OCI-LY7 (cell line): ENCODE results near the gene ZW10. TPM values are rescaled to one million over a fixed set of nuclear protein-coding genes. Genes with fewer than 3 reads are reported as not detected.

ENCODE experiments used
- BruUV-seq: library from RNA; stranded (reverse); fragments of 400-500 nt; replicated peaks from 2 replicates; lab custom pipeline; 2021; lab: Mats Ljungman, UMichigan
- CTCF ChIA-PET: fragments of 300-600 bp; sonication (Branson Sonifier 250); formaldehyde crosslinking; loops from one replicate; lab custom pipeline; 2022; ENCODE audit warnings: antibody characterized with exemption; ENCODE audit not compliant: unreplicated experiment; lab: Charles Lee
- POLR2A ChIA-PET: fragments of 300-600 bp; sonication (Branson Sonifier 250); formaldehyde crosslinking; loops from one replicate; lab custom pipeline; 2022; ENCODE audit warnings: antibody characterized with exemption; lab: Charles Lee
- DNase-seq: peaks from one replicate; pipeline ENCODE4 v3.0.0-alpha.2; 2015; ENCODE audit warnings: low spot score
- H2AFZ ChIP-seq: fragments of 200-600 bp; sonication (generic), shearing (Covaris generic); 2 replicates; pipeline ENCODE4 v1.6.1; 2014; ENCODE audit warnings: mild to moderate bottlenecking, antibody characterized with exemption, low read length, moderate library complexity
- H3K27ac ChIP-seq: fragments of 200-600 bp; sonication (generic); 2 replicates; pipeline ENCODE4 v1.5.1; 2014; ENCODE audit warnings: mixed run types, low read depth, mild to moderate bottlenecking, moderate library complexity, low read length, inconsistent platforms; ENCODE audit not compliant: poor library complexity, severe bottlenecking
- H3K36me3 ChIP-seq: fragments of 200-600 bp; sonication (generic); 2 replicates; pipeline ENCODE4 v1.6.1; 2014; ENCODE audit warnings: mild to moderate bottlenecking, antibody characterized with exemption, low read length, moderate library complexity, mixed read lengths; ENCODE audit not compliant: insufficient read depth
- H3K4me1 ChIP-seq: fragments of 200-600 bp; sonication (generic); 2 replicates; pipeline ENCODE4 v1.5.1; 2014; ENCODE audit warnings: mild to moderate bottlenecking, low read length; ENCODE audit not compliant: insufficient read depth, poor library complexity, severe bottlenecking
- H3K4me2 ChIP-seq: fragments of 200-600 bp; sonication (generic); 2 replicates; pipeline ENCODE4 v1.6.1; 2014; ENCODE audit warnings: mild to moderate bottlenecking, low read length
- H3K4me3 ChIP-seq: fragments of 200-600 bp; sonication (generic); 2 replicates; pipeline ENCODE4 v1.5.1; 2014; ENCODE audit warnings: mild to moderate bottlenecking, low read depth, low read length; ENCODE audit not compliant: poor library complexity, severe bottlenecking
- H3K79me2 ChIP-seq: fragments of 200-600 bp; sonication (generic); 2 replicates; pipeline ENCODE4 v1.6.1; 2016; ENCODE audit warnings: low read depth, mild to moderate bottlenecking, low read length, moderate library complexity, mixed read lengths; ENCODE audit not compliant: insufficient read depth
- H3K9me2 ChIP-seq: fragments of 200-600 bp; sonication (generic); 2 replicates; pipeline ENCODE4 v1.6.1; 2016; ENCODE audit warnings: mild to moderate bottlenecking, low read length, mixed read lengths; ENCODE audit not compliant: insufficient read depth
- H3K9me3 ChIP-seq: fragments of 200-600 bp; sonication (generic); 2 replicates; pipeline ENCODE4 v1.6.1; 2014; ENCODE audit warnings: mild to moderate bottlenecking, mixed run types, low read length, mixed read lengths
- H4K20me1 ChIP-seq: fragments of 200-600 bp; sonication (generic); 2 replicates; pipeline ENCODE4 v1.6.1; 2014; ENCODE audit warnings: mild to moderate bottlenecking, antibody characterized with exemption, low read length, moderate library complexity, mixed read lengths; ENCODE audit not compliant: insufficient read depth
- CTCF ChIP-seq: fragments of 200-600 bp; sonication (generic); conservative IDR thresholded peaks from 2 replicates; pipeline ENCODE4 v1.5.1; 2014; ENCODE audit warnings: mild to moderate bottlenecking, antibody characterized with exemption, low read length, moderate library complexity, mixed read lengths
- EZH2phosphoT487 ChIP-seq: fragments of 200-600 bp; sonication (generic); IDR thresholded peaks from 2 replicates; pipeline ENCODE4 v1.6.1; 2018; ENCODE audit warnings: low read depth, borderline replicate concordance, mild to moderate bottlenecking, mixed run types, antibody characterized with exemption, low read length, moderate library complexity, mixed read lengths
- intact Hi-C: fragments of 100-400 bp; cut with micrococcal nuclease; formaldehyde crosslinking; loops from one replicate; pipeline ENCODE4 v1.10.0; 2022; ENCODE audit not compliant: unreplicated experiment
- total RNA-seq, 2 experiments: library from RNA; depleted of rRNA in 1 of 2; stranded (reverse); fragments of >200 nt in 1 of 2; shearing (Covaris generic) in 1 of 2; gene quantifications; 2 replicates each; pipeline ENCODE4 v1.2.3, GENCODE V29; 2014 to 2022

ZW10 gene
- total RNA-seq, 2 experiments from 2014 or later: 18.9 to 19.9 TPM

- BruUV-seq: no TSS peak
- intact Hi-C loops: loop anchor here (5.0 kb wide), 2 partner anchors 72 to 457 kb away; partner anchors contain the start of gene USP28
- Histone ChIP-seq H2AFZ (no peak overlapping the region), H3K79me2 (no peaks in the 10 kb centered on the region), H3K9me3 (no peaks in the 10 kb centered on the region), H3K4me1 (no peaks in the 10 kb centered on the region), H3K36me3 (peaks cover 87% of the 10 kb centered on the region), H3K27ac (no peak overlapping the region), H3K4me3 (no peak overlapping the region), H3K9me2 (no peaks in the 10 kb centered on the region), H3K4me2 (no peak overlapping the region), H4K20me1 (no peaks in the 10 kb centered on the region)
- no peak for DNase-seq
- ChIA-PET CTCF (interaction anchor here (1.0 kb wide), 1 partner anchor 10 kb away, joined by 4 read pairs; no protein-coding TSS in a partner anchor), POLR2A (no interaction called here)
- TF ChIP-seq EZH2phosphoT487: no peak
- TF ChIP-seq CTCF: no peak
Measured at GRCh38 chr11:113805640-113806039, 32.1 kb upstream of the ZW10 start.

- Histone ChIP-seq H3K27ac (no peak overlapping the region), H4K20me1 (no peaks in the 10 kb centered on the region), H3K4me2 (no peak overlapping the region), H3K4me1 (no peaks in the 10 kb centered on the region), H3K79me2 (no peaks in the 10 kb centered on the region), H3K9me3 (no peaks in the 10 kb centered on the region), H2AFZ (no peak overlapping the region), H3K9me2 (no peaks in the 10 kb centered on the region), H3K4me3 (no peak overlapping the region), H3K36me3 (peaks cover 86% of the 10 kb centered on the region)
- ChIA-PET CTCF (no interaction called here), POLR2A (interaction anchor here (1.1 kb wide), 1 partner anchor 10 kb away, joined by 3 read pairs; no protein-coding TSS in a partner anchor)
- no TSS peak for BruUV-seq
- TF ChIP-seq EZH2phosphoT487 (no peak), CTCF (no peak)
- DNase-seq: no peak
- intact Hi-C loops: no loop called here
Measured at GRCh38 chr11:113802621-113803020, 29.1 kb upstream of the ZW10 start.

GRCh38 chr11:113796663-113797259 lies 23.3 kb upstream of the ZW10 start:
- H3K9me2 ChIP-seq: no peaks in the 10 kb centered on the region
- no peaks in the 10 kb centered on the region for H3K9me3 ChIP-seq
- BruUV-seq: no TSS peak
- DNase-seq: peak; percentile 37
- intact Hi-C loops: loop anchor here (5.0 kb wide), 1 partner anchor 489 kb away; no protein-coding TSS in a partner anchor
- POLR2A ChIA-PET: interaction anchor here (0.6 to 1.3 kb wide), 3 partner anchors 21 to 78 kb away, joined by 3 read pairs; no protein-coding TSS in a partner anchor
- CTCF ChIA-PET: interaction anchor here (0.6 kb wide), 1 partner anchor 451 kb away, joined by 3 read pairs; no protein-coding TSS in a partner anchor
- H3K4me1 ChIP-seq: no peaks in the 10 kb centered on the region
- H3K79me2 ChIP-seq: no peaks in the 10 kb centered on the region
- H2AFZ ChIP-seq: no peak overlapping the region
- H3K4me3 ChIP-seq: no peak overlapping the region
- TF ChIP-seq EZH2phosphoT487: no peak
- peak; percentile 82 for TF ChIP-seq CTCF
- H3K36me3 ChIP-seq: peaks cover 42% of the 10 kb centered on the region
- no peak overlapping the region for H3K4me2 ChIP-seq
- no peak overlapping the region for H3K27ac ChIP-seq
- no peaks in the 10 kb centered on the region for H4K20me1 ChIP-seq
